ENCODE results near the gene FDX1.

The FDX1 gene

GRCh38 chr11:110513259-110513801 lies 83.6 kb downstream of the FDX1 start:
- no peak for DNase-seq

GRCh38 chr11:110513846-110514437 lies 84.2 kb downstream of the FDX1 start:
- DNase-seq: no peak

Measured in midbrain (tissue), 1 donor.